NAMALWA (cell line): ENCODE measurements around the gene CA14.
"Not testable (repeated sequence)": the region's sequence is repeated elsewhere in the genome, so short reads cannot be mapped to it uniquely, and the experiment has no call there.

Experiments
- DNase-seq: peaks from one replicate; pipeline ENCODE4 v3.0.0-alpha.2; 2015; ENCODE audit warnings: low spot score

The CA14 gene

GRCh38 chr1:150280138-150280707 lies 22.6 kb downstream of the CA14 start:
- no peak for DNase-seq

- DNase-seq, result peak; percentile 86
Observed at GRCh38 chr1:150281221-150281757, 23.7 kb downstream of the CA14 start.

- peak; percentile 44 for DNase-seq
Observed at GRCh38 chr1:150281758-150282557, 24.4 kb downstream of the CA14 start, which contains the start of gene CIART. Gene CIART, plus strand, starts transcription at chr1:150282554. Its CDS starts 714 bp downstream, at chr1:150283268.

GRCh38 chr1:150282558-150282958 lies 25.0 kb downstream of the CA14 start:
- DNase-seq, result no peak

- no peak for DNase-seq
Observed at GRCh38 chr1:150283260-150283659, 25.7 kb downstream of the CA14 start.

- no peak for DNase-seq
Observed at GRCh38 chr1:150288382-150288781, 30.8 kb downstream of the CA14 start.

- no peak for DNase-seq
Observed at GRCh38 chr1:150288822-150289221, 31.2 kb downstream of the CA14 start.

GRCh38 chr1:150293433-150294253 lies 36.1 kb downstream of the CA14 start, which contains the start of gene MRPS21:
Gene MRPS21, plus strand, starts transcription at chr1:150293861. Its CDS starts 506 bp downstream, at chr1:150294367.
- peak; percentile 99 for DNase-seq

GRCh38 chr1:150295476-150295875 lies 37.9 kb downstream of the CA14 start:
- DNase-seq, result no peak

GRCh38 chr1:150299716-150300115 lies 42.1 kb downstream of the CA14 start:
- DNase-seq, result no peak

- no peak for DNase-seq
Observed at GRCh38 chr1:150302338-150302737, 44.8 kb downstream of the CA14 start.

GRCh38 chr1:150302902-150303301 lies 45.3 kb downstream of the CA14 start:
- DNase-seq, result no peak

GRCh38 chr1:150308585-150308984 lies 51.0 kb downstream of the CA14 start:
- not testable (repeated sequence) for DNase-seq

- DNase-seq, result no peak
Observed at GRCh38 chr1:150309758-150310508, 52.4 kb downstream of the CA14 start.

- no peak for DNase-seq
Observed at GRCh38 chr1:150311762-150312161, 54.2 kb downstream of the CA14 start.
